K562 treated with DMSO at 1 percent for 4 hours (cell line): ENCODE results near the gene WDR83. TPM values are rescaled to one million over a fixed set of nuclear protein-coding genes. Genes with fewer than 3 reads are reported as not detected.

Experiments used
- total RNA-seq: library from RNA; unstranded; fragments of 300-600 nt; gene quantifications from 2 replicates; pipeline ENCODE4 v1.2.3, GENCODE V29; 2022; ENCODE audit not compliant: insufficient read depth

Gene WDR83
- 13.2 and 16.5 TPM in 2 replicates for total RNA-seq

DNA sequence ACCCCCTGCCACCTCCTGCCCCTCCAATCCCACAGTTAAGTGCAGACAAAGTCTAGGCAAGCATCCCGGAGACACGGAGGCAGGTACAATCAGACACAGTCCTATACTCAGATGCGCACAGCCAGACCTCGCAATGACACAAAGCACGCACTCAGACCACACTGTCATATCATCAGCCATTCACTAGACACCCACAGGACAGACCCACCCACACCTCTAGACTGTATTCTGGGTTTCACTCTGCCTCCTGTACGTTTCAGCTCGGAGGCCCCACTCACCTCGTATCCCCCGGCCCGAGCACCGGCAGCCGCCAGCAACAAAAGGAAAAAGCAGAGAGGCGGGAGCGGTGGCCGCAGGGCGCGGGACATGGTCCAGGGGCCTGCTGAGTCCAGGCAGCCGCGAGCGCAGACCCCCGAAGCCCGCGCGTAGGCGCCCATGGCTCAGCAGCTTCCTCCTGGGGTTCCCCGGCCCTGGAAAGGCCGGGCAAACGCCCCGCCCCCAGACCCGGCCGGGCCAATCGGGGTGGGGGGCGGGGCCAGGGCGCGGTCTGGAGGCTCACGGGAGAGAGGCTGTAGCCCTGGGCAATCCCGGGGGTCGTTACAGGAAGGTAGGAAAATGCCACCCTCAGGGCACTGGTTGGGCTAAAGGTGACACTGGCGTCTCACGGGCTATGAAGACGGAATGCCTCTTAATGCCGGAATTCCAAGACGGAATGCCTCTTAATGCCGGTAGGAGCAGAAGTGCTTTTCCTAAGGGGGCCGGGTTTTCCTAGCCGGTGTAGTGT lies at the start of gene WDR83, which contains the start of gene MAN2B1:
Gene WDR83 (plus strand): TSS at position 543 of the 784 bp plus-strand sequence. CDS start 2,984 bp downstream, outside the sequence.
Gene MAN2B1 (minus strand): TSS at position 478 of the 784 bp plus-strand sequence. CDS start 41 bp downstream, at position 437.

DNA sequence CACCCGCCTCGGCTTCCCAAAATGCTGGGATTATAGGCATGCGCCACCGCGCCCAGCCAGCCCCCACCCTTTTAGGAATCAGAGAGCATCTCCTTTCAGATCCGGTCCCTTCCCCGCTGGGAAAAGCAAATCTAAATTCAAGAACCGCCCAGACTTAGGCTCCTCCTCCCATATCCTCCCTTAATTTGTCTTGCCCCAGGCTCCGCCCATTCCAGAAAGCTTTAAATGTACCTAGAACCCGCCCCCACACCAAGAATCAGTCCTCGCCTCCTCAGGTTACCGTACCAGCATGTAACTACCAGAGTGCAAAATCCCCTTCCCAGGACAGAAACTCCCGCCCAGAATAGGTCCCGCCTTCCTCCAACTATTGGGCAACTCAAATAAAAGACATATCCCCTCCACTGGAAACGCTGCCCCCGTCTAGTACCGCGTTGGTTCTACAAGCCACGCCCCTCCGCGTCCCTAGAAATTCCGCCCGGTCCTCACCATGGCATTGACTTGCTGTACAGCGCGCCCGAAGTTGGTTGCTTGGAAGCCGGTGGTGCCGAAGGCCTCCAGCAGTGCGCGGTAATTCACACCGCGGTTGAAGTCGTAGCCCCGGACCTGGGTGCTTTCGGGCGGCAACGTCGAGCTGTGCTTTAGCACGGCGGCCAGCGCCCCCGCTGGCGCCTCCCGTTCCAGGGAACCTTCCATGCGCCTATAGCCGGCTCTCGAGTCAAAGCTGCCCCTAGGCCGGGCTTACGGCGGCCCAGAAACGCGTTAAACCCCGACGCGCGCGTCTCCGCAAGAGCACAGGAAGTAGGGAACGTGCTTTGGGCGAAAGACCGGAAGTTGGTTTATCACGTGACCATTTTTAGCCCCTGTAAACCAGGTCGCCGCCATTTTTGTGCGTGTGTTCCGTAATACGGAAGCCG lies 14.7 kb downstream of the WDR83 start, which contains the start of gene DHPS:
Gene DHPS (minus strand): TSS at position 807 of the 914 bp plus-strand sequence. CDS start 114 bp downstream, at position 693.

DNA sequence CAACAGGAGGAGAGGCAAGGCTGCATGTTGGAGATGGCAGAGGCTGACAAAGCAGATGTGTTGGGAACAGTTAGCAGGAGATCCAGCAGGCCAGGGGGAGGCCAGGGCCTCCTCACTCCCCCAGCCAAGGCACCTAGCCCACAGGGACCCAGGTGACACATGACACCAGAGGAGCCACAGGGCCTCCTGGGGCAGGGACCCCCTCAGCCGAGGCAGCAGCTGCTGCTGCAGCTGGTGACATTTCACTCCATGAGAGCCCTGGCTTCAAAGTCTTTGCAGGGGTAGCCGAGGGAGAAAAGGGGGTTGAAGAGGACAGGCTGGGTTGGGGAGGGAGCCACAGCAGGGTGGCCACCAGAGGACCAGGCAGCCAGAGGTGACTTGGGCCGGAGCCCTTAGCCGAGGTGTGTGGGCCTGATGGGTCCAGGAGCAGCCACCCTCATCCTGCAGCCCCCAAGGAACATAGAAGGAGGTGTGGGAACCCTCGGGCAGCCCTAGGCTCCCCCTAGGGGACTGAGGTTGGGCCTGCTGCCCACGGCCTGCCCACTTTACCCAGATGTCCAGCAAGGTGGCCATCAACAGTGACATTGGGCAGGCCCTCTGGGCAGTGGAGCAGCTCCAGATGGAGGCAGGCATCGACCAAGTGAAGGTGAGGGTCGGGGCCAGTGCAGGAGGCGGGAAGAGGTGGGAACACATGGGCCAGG lies 21.0 kb downstream of the WDR83 start, which contains the start of gene GNG14:
Gene GNG14 (plus strand): TSS at position 503 of the 701 bp plus-strand sequence. CDS start 51 bp downstream, at position 554.

DNA sequence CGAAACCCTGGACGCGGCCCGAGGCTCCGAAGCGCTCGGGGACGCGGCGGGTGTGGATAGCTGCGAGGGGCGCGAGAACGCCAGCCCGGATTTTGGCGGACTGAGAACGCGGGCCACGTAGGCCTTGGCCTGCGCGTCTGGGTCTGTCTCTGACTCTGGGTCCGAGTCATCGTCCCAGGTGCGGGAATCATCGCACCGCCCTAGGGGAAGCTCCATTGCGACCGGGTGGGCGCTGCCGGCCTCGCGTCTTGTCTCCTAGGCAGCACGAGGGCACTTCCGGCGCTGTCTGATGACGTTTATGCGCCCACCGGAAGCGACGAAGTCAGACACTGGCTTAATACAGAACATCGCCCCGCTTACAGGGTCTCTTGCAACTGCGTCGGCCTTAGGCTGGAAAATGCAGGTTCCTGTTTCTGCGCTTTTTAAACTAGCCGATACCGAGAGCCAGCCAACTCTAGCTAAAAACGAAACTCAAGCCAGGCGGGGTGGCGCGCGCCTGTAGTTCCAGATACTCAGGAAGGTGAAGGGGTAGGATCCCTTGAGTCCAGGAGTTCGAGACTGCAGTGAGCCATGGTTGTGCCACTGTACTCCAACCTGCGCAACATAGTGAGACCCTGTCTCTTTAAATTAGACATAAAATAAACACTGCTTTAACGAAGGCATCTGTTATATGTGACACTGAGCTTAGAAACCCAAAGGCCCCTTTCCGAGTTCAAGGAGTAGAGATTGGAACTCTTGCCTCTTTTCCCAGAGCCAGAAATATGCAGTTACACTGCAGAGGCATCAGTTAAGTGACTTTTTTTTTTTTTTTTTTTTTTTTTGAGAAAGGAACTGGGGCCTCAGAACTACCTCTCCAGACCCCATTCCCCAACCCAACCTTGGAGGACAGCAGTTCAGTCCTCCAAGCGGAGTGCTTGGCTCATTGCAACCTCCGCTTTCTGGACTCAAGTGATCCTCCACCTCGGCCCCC lies 30.0 kb downstream of the WDR83 start, which contains the start of gene FBXW9:
Gene FBXW9 (minus strand): TSS at position 266 of the 970 bp plus-strand sequence. CDS start 50 bp downstream, at position 216.

GRCh38 chr19:12723641-12724426 lies 57.2 kb downstream of the WDR83 start, which contains the start of gene TNPO2:
Gene TNPO2, minus strand, starts transcription at chr19:12723932. Its CDS starts 2,955 bp downstream, at chr19:12720977.

Other genes starting within 250 kb of the WDR83 start
- 1.1 and 1.9 TPM in 2 replicates for gene ZNF443, start 225.8 kb upstream of the WDR83 start, total RNA-seq
- 0.13 TPM in 1 of 2 replicates, not detected in the other for gene ZNF709, start 182.0 kb upstream of the WDR83 start, total RNA-seq
- 2.7 and 3.2 TPM in 2 replicates for gene ZNF564, start 115.3 kb upstream of the WDR83 start, total RNA-seq
- gene ZNF490, start 56.0 kb upstream of the WDR83 start, total RNA-seq, result 1.8 TPM in 2 replicates
- 4.7 and 5.7 TPM in 2 replicates for gene ZNF791, start 55.9 kb upstream of the WDR83 start, total RNA-seq
- gene MAN2B1, start 65 bp upstream of the WDR83 start, total RNA-seq, result 112 and 118 TPM in 2 replicates
- gene DHPS, start 15.1 kb downstream of the WDR83 start, total RNA-seq, result 115 and 119 TPM in 2 replicates
- gene GNG14, start 21.2 kb downstream of the WDR83 start, total RNA-seq, result not detected in 2 replicates
- gene FBXW9, start 29.8 kb downstream of the WDR83 start, total RNA-seq, result 9.8 and 12.8 TPM in 2 replicates
- gene TNPO2, start 57.1 kb downstream of the WDR83 start, total RNA-seq, result 24.6 and 26.8 TPM in 2 replicates
- gene TRIR, start 67.9 kb downstream of the WDR83 start, total RNA-seq, result 429 and 468 TPM in 2 replicates
- gene GET3, start 70.7 kb downstream of the WDR83 start, total RNA-seq, result 93.8 and 110 TPM in 2 replicates
- gene BEST2, start 85.0 kb downstream of the WDR83 start, total RNA-seq, result not detected in 2 replicates
- 14.4 and 15.7 TPM in 2 replicates for gene HOOK2, start 108.7 kb downstream of the WDR83 start, total RNA-seq
- 74.2 and 74.3 TPM in 2 replicates for gene JUNB, start 124.7 kb downstream of the WDR83 start, total RNA-seq
- 371 and 398 TPM in 2 replicates for gene PRDX2, start 135.0 kb downstream of the WDR83 start, total RNA-seq
- gene THSD8, start 135.3 kb downstream of the WDR83 start, total RNA-seq, result 2.4 TPM in 1 of 2 replicates, not detected in the other
- 55.9 and 64.5 TPM in 2 replicates for gene RNASEH2A, start 139.8 kb downstream of the WDR83 start, total RNA-seq
- gene RTBDN, start 167.8 kb downstream of the WDR83 start, total RNA-seq, result not detected in 2 replicates
- gene MAST1, start 171.7 kb downstream of the WDR83 start, total RNA-seq, result 5.8 and 8.0 TPM in 2 replicates
- gene DNASE2, start 214.6 kb downstream of the WDR83 start, total RNA-seq, result 145 and 148 TPM in 2 replicates
- 30.8 and 50.0 TPM in 2 replicates for gene KLF1, start 220.4 kb downstream of the WDR83 start, total RNA-seq
- gene GCDH, start 224.4 kb downstream of the WDR83 start, total RNA-seq, result 10.2 and 12.5 TPM in 2 replicates